CD14-positive monocyte (primary cell): Measurements from ENCODE around the gene AMBRA1. TPM values are rescaled to one million over a fixed set of nuclear protein-coding genes. Genes with fewer than 3 reads are reported as not detected.

ENCODE experiments used
- DNase-seq, 3 donors: peaks; one replicate each; pipeline ENCODE4 v3.0.0-alpha.2; 2011 to 2022
- H2AFZ ChIP-seq: 2 replicates; pipeline ENCODE4 v1.6.0; 2012; ENCODE audit warnings: mild to moderate bottlenecking, low read depth, low read length, inconsistent platforms; ENCODE audit not compliant: insufficient read depth, poor library complexity, severe bottlenecking
- H3K27ac ChIP-seq, 2 donors: 1 replicate in 1 of 2; 2 replicates in 1 of 2; pipeline ENCODE4 v1.5.1; 2012 to 2013; ENCODE audit warnings: low read length in 2 of 2, control low read depth in 1 of 2, inconsistent platforms in 1 of 2, low read depth in 1 of 2, mild to moderate bottlenecking in 1 of 2
- H3K27me3 ChIP-seq, 2 donors: one replicate each; pipeline versions ENCODE4 v1.6.0 to v1.6.1; 2011 to 2013; ENCODE audit warnings: low read length in 2 of 2; ENCODE audit not compliant: control insufficient read depth in 2 of 2, insufficient read depth in 2 of 2
- H3K36me3 ChIP-seq, 2 donors: replicated peaks in 1 of 2; 1 replicate in 1 of 2; 2 replicates in 1 of 2; pipeline versions ENCODE4 v1.5.1 to v1.6.1; 2012 to 2013; ENCODE audit warnings: low read length in 2 of 2, control low read depth in 1 of 2, inconsistent platforms in 1 of 2, mild to moderate bottlenecking in 1 of 2; ENCODE audit not compliant: insufficient read depth in 2 of 2, control insufficient read depth in 1 of 2
- H3K4me1 ChIP-seq, 2 donors: 1 replicate in 1 of 2; 2 replicates in 1 of 2; pipeline versions ENCODE4 v1.5.1 to v1.6.1; 2012 to 2013; ENCODE audit warnings: low read length in 2 of 2, control low read depth in 1 of 2, inconsistent platforms in 1 of 2, mild to moderate bottlenecking in 1 of 2, moderate library complexity in 1 of 2; ENCODE audit not compliant: insufficient read depth in 2 of 2, control insufficient read depth in 1 of 2
- H3K4me2 ChIP-seq: replicated peaks from 2 replicates; pipeline ENCODE3; 2012; ENCODE audit warnings: low read length, moderate library complexity, mild to moderate bottlenecking; ENCODE audit not compliant: poor library complexity, severe bottlenecking; ENCODE audit errors: extremely low read depth
- H3K4me3 ChIP-seq, 3 experiments: fragments of 200-600 bp in 1 of 3; sonication (generic) in 1 of 3; replicated peaks in 1 of 3; 1 replicate in 2 of 3; 2 replicates in 1 of 3; pipeline ENCODE4 v1.5.1; 2011 to 2013; ENCODE audit warnings: low read length in 3 of 3, mild to moderate bottlenecking in 3 of 3, control low read depth in 2 of 3, low read depth in 2 of 3, inconsistent platforms in 1 of 3, moderate library complexity in 1 of 3
- H3K79me2 ChIP-seq: 2 replicates; pipeline ENCODE4 v1.6.0; 2012; ENCODE audit warnings: mild to moderate bottlenecking, control low read depth, inconsistent platforms, low read length, moderate library complexity; ENCODE audit not compliant: insufficient read depth
- H3K9ac ChIP-seq: 2 replicates; pipeline ENCODE4 v1.6.0; 2017; ENCODE audit warnings: low read length, mild to moderate bottlenecking; ENCODE audit not compliant: insufficient read depth, poor library complexity, severe bottlenecking
- H3K9me3 ChIP-seq, 2 donors: replicated peaks in 1 of 2; 1 replicate in 1 of 2; 2 replicates in 1 of 2; pipeline versions ENCODE4 v1.5.1 to v1.6.1; 2012 to 2013; ENCODE audit warnings: low read length in 2 of 2, control low read depth in 1 of 2; ENCODE audit not compliant: control insufficient read depth in 1 of 2, insufficient read depth in 1 of 2
- H4K20me1 ChIP-seq: 2 replicates; pipeline ENCODE4 v1.6.0; 2012; ENCODE audit warnings: mild to moderate bottlenecking, low read length, control low read depth, moderate library complexity; ENCODE audit not compliant: insufficient read depth
- H3K27ac Mint-ChIP-seq, 7 donors: one replicate each; pipeline ENCODE4 v1.8.0; 2020; ENCODE audit warnings: mild to moderate bottlenecking in 7 of 7, mixed read lengths in 7 of 7, moderate library complexity in 6 of 7, inconsistent platforms in 2 of 7
- H3K27me3 Mint-ChIP-seq, 3 donors: one replicate each; pipeline ENCODE4 v1.8.0; 2021 to 2022; ENCODE audit warnings: low read depth in 3 of 3, mild to moderate bottlenecking in 3 of 3, mixed read lengths in 3 of 3, moderate library complexity in 3 of 3, inconsistent platforms in 1 of 3
- H3K36me3 Mint-ChIP-seq, 2 donors: one replicate each; pipeline ENCODE4 v1.8.0; 2020; ENCODE audit warnings: mixed read lengths in 2 of 2, inconsistent platforms in 1 of 2, mild to moderate bottlenecking in 1 of 2
- H3K4me1 Mint-ChIP-seq: one replicate; pipeline ENCODE4 v1.8.0; 2020; ENCODE audit warnings: mild to moderate bottlenecking, mixed read lengths
- H3K4me3 Mint-ChIP-seq, 2 donors: one replicate each; pipeline ENCODE4 v1.8.0; 2020; ENCODE audit warnings: mild to moderate bottlenecking in 2 of 2, mixed read lengths in 2 of 2, moderate library complexity in 1 of 2
- H3K9me3 Mint-ChIP-seq, 7 donors: one replicate each; pipeline ENCODE4 v1.8.0; 2020 to 2022; ENCODE audit warnings: mixed read lengths in 7 of 7, mild to moderate bottlenecking in 6 of 7, moderate library complexity in 6 of 7, inconsistent platforms in 2 of 7
- CTCF ChIP-seq: fragments of 200-600 bp; IDR thresholded peaks from one replicate; pipeline ENCODE4 v1.8.0; 2022; ENCODE audit warnings: antibody characterized with exemption, mild to moderate bottlenecking
- WGBS: methylation state at CpG from one replicate; pipeline ENCODE4 v1.1.5; 2013; ENCODE audit warnings: missing lambda C conversion rate; ENCODE audit not compliant: insufficient coverage; 5-methylcytosine and 5-hydroxymethylcytosine counted together
- intact Hi-C, 2 donors: fragments of 100-400 bp; cut with micrococcal nuclease; formaldehyde crosslinking; loops; one replicate each; pipeline versions ENCODE4 v1.15.0 to v1.15.1; 2023
- polyA plus RNA-seq, 3 donors: library from polyadenylated mRNA; depleted of rRNA in 1 of 3; unstranded in 2 of 3; stranded (reverse) in 1 of 3; fragments of 300-500 nt in 2 of 3; fragments of >200 nt in 1 of 3; fragmentation: Illumina TruSeq in 2 of 3; gene quantifications; 1 replicate in 2 of 3; 2 replicates in 1 of 3; pipeline ENCODE4 v1.2.3, GENCODE V29; 2012 to 2021

Gene AMBRA1
- polyA plus RNA-seq, 3 donors, result 2.1 to 6.1 (median 3.8) TPM

- no peaks in the 10 kb centered on the region for H3K9me3 Mint-ChIP-seq
- H2AFZ ChIP-seq, result no peak overlapping the region
- H3K4me3 ChIP-seq, result no peak overlapping the region
- WGBS, result no CpG with 5 or more reads among the region's 1 CpG
- peaks cover 86% of the 10 kb centered on the region for H3K79me2 ChIP-seq
- peak overlapping the region in 1 of 7 donors; percentile 85 for H3K27ac Mint-ChIP-seq
- H3K9me3 ChIP-seq, result no peaks in the 10 kb centered on the region
- no peak for TF ChIP-seq CTCF
- H3K4me1 ChIP-seq, result peaks cover 17 to 26% of the 10 kb centered on the region in 2 donors
- no peak for DNase-seq
- no peaks in the 10 kb centered on the region for H3K27me3 ChIP-seq
- H3K4me3 Mint-ChIP-seq, result no peak overlapping the region
- intact Hi-C loops, result no loop called here
- no peak overlapping the region for H3K4me2 ChIP-seq
- H3K36me3 Mint-ChIP-seq, result peaks cover 2 to 9% of the 10 kb centered on the region in 2 donors
- no peaks in the 10 kb centered on the region for H3K36me3 ChIP-seq
- peak overlapping the region in 1 of 2 donors; percentile 67 for H3K27ac ChIP-seq
- H3K4me1 Mint-ChIP-seq, result peaks cover 31% of the 10 kb centered on the region
- H4K20me1 ChIP-seq, result peaks cover 58% of the 10 kb centered on the region
- H3K27me3 Mint-ChIP-seq, result no peaks in the 10 kb centered on the region
- H3K9ac ChIP-seq, result no peak overlapping the region
These were observed 34.0 kb downstream of the AMBRA1 start for GRCh38 chr11:46559815-46560214.

- H3K9ac ChIP-seq, result no peak overlapping the region
- H3K9me3 Mint-ChIP-seq, result no peaks in the 10 kb centered on the region
- intact Hi-C loops, result no loop called here
- no peak for DNase-seq
- no peak overlapping the region for H2AFZ ChIP-seq
- H3K4me3 ChIP-seq, result no peak overlapping the region
- TF ChIP-seq CTCF, result no peak
- no peak overlapping the region for H3K4me2 ChIP-seq
- H4K20me1 ChIP-seq, result peaks cover 69% of the 10 kb centered on the region
- peaks cover 48% of the 10 kb centered on the region for H3K4me1 Mint-ChIP-seq
- H3K27ac Mint-ChIP-seq, result peak overlapping the region in 1 of 7 donors; percentile 52
- H3K9me3 ChIP-seq, result no peaks in the 10 kb centered on the region
- H3K27me3 Mint-ChIP-seq, result no peaks in the 10 kb centered on the region
- no peaks in the 10 kb centered on the region for H3K27me3 ChIP-seq
- H3K4me1 ChIP-seq, result peaks cover 33 to 43% of the 10 kb centered on the region in 2 donors
- peaks cover 2 to 9% of the 10 kb centered on the region in 2 donors for H3K36me3 Mint-ChIP-seq
- H3K4me3 Mint-ChIP-seq, result no peak overlapping the region
- no peaks in the 10 kb centered on the region for H3K36me3 ChIP-seq
- peaks cover 78% of the 10 kb centered on the region for H3K79me2 ChIP-seq
- H3K27ac ChIP-seq, result no peak overlapping the region
- WGBS, result 100% methylated on average over 2 of the region's 7 CpGs
These were observed 36.1 kb downstream of the AMBRA1 start for GRCh38 chr11:46557684-46558151.
